ENCODE measurements around the gene GNA12. TPM values are rescaled to one million over a fixed set of nuclear protein-coding genes. Genes with fewer than 3 reads are reported as not detected.
A peak's percentile ranks its signal among the peaks of the same experiment; 100 is the strongest.

GNA12 gene
- total RNA-seq, 1 donor from 2014 or later = 34.7 TPM

DNA sequence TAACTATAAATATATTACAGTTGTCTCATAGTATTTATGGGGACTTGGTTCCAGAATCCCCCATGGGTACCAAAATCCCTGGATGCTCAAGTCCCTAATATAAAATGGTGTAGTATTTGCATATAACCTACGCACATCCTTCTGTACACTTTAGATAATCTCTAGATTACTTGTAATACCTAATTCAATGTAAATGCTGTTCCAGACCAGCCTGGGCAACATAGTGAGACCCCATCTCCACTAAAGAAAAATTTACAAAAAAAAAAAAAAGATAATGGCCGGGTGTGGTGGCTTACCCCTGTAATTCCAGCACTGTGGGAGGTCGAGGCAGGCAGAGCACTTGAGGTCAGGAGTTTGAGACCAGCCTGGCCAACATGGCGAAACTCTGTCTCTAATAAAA, 17.4 kb upstream of the GNA12 start:
- Histone ChIP-seq H3K36me3 (no peaks in the 10 kb centered on the region), H3F3A (ENCODE audit: low read depth) (peaks cover 4% of the 10 kb centered on the region), H3K4me3 (no peak overlapping the region), H3K9ac (no peak overlapping the region), H3K27me3 (no peaks in the 10 kb centered on the region), H2AFZ (replicated peaks) (no peak overlapping the region), H3K9me3 (ENCODE audit: low read depth) (no peaks in the 10 kb centered on the region), H3K4me2 (no peak overlapping the region), H3K79me2 (ENCODE audit: low read depth) (no peaks in the 10 kb centered on the region), H3K27ac (no peak overlapping the region), H3K4me1 (no peaks in the 10 kb centered on the region), H4K20me1 (ENCODE audit: low read depth) (no peaks in the 10 kb centered on the region)
- Mint-ChIP-seq H3K9me3 (no peaks in the 10 kb centered on the region), H3K36me3 (no peaks in the 10 kb centered on the region), H3K4me1 (peaks cover 37% of the 10 kb centered on the region), H3K27ac (no peak overlapping the region), H3K4me3 (no peak overlapping the region), H3K27me3 (ENCODE audit: insufficient read depth, low read depth) (peaks cover 10% of the 10 kb centered on the region)
- no peak for DNase-seq (ENCODE audit: low spot score)
- TF ChIP-seq EZH2 (IDR thresholded peaks at IDR 0.05) = no peak
- no peak for TF ChIP-seq EZH2phosphoT487 (IDR thresholded peaks at IDR 0.05)
- TF ChIP-seq, protein P1, sequence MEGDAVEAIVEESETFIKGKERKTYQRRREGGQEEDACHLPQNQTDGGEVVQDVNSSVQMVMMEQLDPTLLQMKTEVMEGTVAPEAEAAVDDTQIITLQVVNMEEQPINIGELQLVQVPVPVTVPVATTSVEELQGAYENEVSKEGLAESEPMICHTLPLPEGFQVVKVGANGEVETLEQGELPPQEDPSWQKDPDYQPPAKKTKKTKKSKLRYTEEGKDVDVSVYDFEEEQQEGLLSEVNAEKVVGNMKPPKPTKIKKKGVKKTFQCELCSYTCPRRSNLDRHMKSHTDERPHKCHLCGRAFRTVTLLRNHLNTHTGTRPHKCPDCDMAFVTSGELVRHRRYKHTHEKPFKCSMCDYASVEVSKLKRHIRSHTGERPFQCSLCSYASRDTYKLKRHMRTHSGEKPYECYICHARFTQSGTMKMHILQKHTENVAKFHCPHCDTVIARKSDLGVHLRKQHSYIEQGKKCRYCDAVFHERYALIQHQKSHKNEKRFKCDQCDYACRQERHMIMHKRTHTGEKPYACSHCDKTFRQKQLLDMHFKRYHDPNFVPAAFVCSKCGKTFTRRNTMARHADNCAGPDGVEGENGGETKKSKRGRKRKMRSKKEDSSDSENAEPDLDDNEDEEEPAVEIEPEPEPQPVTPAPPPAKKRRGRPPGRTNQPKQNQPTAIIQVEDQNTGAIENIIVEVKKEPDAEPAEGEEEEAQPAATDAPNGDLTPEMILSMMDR (IDR thresholded peaks at IDR 0.05) = no peak

DNA sequence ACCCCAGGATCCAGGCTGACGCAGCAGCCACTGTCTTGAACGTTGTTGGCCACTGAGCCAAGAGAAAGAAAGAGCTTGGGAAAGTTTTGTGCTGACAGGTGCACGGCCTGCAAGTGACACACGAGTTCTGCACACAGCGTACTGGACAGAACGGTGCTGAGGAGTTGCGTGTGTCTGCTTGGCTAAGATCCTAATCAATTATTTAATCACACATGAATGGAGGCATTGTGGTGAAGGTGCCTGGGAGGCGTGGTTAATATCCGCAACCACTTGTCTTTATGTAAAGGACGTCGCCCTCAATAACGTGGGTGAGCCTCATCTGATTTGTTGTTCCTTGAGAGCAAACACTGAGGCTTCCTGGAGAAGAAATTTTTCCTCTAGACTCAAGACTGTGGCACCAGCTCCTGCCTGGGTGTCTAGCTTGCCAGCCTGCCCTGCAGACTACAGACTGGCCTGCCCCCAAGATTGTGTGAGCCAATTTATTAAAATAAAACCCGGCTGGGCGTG, 16.6 kb upstream of the GNA12 start:
- H3K4me2 ChIP-seq = no peak overlapping the region
- H2AFZ ChIP-seq (replicated peaks) = no peak overlapping the region
- H3K36me3 Mint-ChIP-seq = no peaks in the 10 kb centered on the region
- H3K9me3 Mint-ChIP-seq = no peaks in the 10 kb centered on the region
- no peaks in the 10 kb centered on the region for H3K36me3 ChIP-seq
- H3K4me1 Mint-ChIP-seq = peaks cover 41% of the 10 kb centered on the region
- peak overlapping the region; percentile 65 for H3K27ac Mint-ChIP-seq
- H3K27me3 ChIP-seq = no peaks in the 10 kb centered on the region
- H3K27ac ChIP-seq = no peak overlapping the region
- H3K4me3 Mint-ChIP-seq = no peak overlapping the region
- no peaks in the 10 kb centered on the region for H3K79me2 ChIP-seq (ENCODE audit: low read depth)
- H4K20me1 ChIP-seq (ENCODE audit: low read depth) = no peaks in the 10 kb centered on the region
- no peaks in the 10 kb centered on the region for H3K4me1 ChIP-seq
- peak; percentile 57 for DNase-seq (ENCODE audit: low spot score)
- no peak overlapping the region for H3K9ac ChIP-seq
- no peak for TF ChIP-seq EZH2 (IDR thresholded peaks at IDR 0.05)
- no peak for TF ChIP-seq EZH2phosphoT487 (IDR thresholded peaks at IDR 0.05)
- TF ChIP-seq, protein P1 (IDR thresholded peaks at IDR 0.05) = no peak
- peaks cover 4% of the 10 kb centered on the region for H3F3A ChIP-seq (ENCODE audit: low read depth)
- H3K9me3 ChIP-seq (ENCODE audit: low read depth) = no peaks in the 10 kb centered on the region
- no peak overlapping the region for H3K4me3 ChIP-seq
- peaks cover 9% of the 10 kb centered on the region for H3K27me3 Mint-ChIP-seq (ENCODE audit: insufficient read depth, low read depth)

DNA sequence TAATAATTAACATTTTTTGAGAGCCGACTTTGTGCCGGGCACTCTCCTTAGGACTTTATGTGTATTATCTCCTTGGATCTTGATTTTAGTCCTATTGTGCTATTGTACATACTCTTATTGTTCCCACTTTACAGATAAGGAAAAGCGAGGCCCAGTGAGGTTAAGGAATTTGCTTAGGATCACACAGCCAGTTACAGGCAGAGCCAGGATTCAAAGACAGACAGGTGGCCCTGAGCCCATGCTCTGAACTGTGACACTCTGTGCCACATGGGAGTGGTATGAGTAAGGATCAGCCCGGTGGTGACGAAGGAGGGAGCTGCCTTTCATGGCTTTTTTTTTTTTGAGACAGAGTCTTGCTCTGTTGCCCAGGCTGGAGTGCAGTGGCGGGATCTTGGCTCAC, 15.8 kb upstream of the GNA12 start:
- Mint-ChIP-seq H3K4me1 (peaks cover 40% of the 10 kb centered on the region), H3K9me3 (no peaks in the 10 kb centered on the region), H3K27me3 (ENCODE audit: insufficient read depth, low read depth) (peaks cover 3% of the 10 kb centered on the region), H3K36me3 (no peaks in the 10 kb centered on the region), H3K27ac (no peak overlapping the region), H3K4me3 (no peak overlapping the region)
- Histone ChIP-seq H3K4me2 (no peak overlapping the region), H2AFZ (replicated peaks) (no peak overlapping the region), H3K79me2 (ENCODE audit: low read depth) (no peaks in the 10 kb centered on the region), H4K20me1 (ENCODE audit: low read depth) (no peaks in the 10 kb centered on the region), H3K27ac (no peak overlapping the region), H3K4me1 (no peaks in the 10 kb centered on the region), H3F3A (ENCODE audit: low read depth) (peaks cover 4% of the 10 kb centered on the region), H3K9me3 (ENCODE audit: low read depth) (no peaks in the 10 kb centered on the region), H3K27me3 (no peaks in the 10 kb centered on the region), H3K36me3 (no peaks in the 10 kb centered on the region), H3K9ac (no peak overlapping the region), H3K4me3 (no peak overlapping the region)
- DNase-seq (ENCODE audit: low spot score) = no peak
- TF ChIP-seq EZH2phosphoT487 (IDR thresholded peaks at IDR 0.05) = no peak
- no peak for TF ChIP-seq EZH2 (IDR thresholded peaks at IDR 0.05)
- TF ChIP-seq, protein P1 (IDR thresholded peaks at IDR 0.05) = no peak

Data from neural progenitor cell (in vitro differentiated cells).